Left renal pelvis (tissue), 4 donors: Measurements from ENCODE around the gene CEBPA. TPM values are rescaled to one million over a fixed set of nuclear protein-coding genes. Genes with fewer than 3 reads are reported as not detected.
"Not testable (repeated sequence)": the region's sequence is repeated elsewhere in the genome, so short reads cannot be mapped to it uniquely, and the experiment has no call there.

Experiments
- DNase-seq, 4 donors: peaks; one replicate each; pipeline ENCODE4 v3.0.0-alpha.2; 2013; ENCODE audit warnings: low read depth in 4 of 4, low spot score in 3 of 4
- polyA plus RNA-seq, 4 donors: library from polyadenylated mRNA; unstranded; fragments of 120-200 nt; gene quantifications; one replicate each; pipeline ENCODE4 v1.2.1, GENCODE V29; 2013; ENCODE audit not compliant: insufficient read length in 4 of 4

Gene CEBPA
- polyA plus RNA-seq, 4 donors = 2.2 to 6.8 (median 4.5) TPM

GRCh38 chr19:33302974-33303790 lies 848 bp upstream of the CEBPA start:
- DNase-seq = no peak

- no peak for DNase-seq
These were observed 497 bp downstream of the CEBPA start for GRCh38 chr19:33301900-33302174.

- no peak for DNase-seq
These were observed 1.0 kb downstream of the CEBPA start for GRCh38 chr19:33301144-33301899.

GRCh38 chr19:33300894-33301143 lies 1.5 kb downstream of the CEBPA start:
- no peak for DNase-seq

- DNase-seq = no peak
These were observed 2.1 kb downstream of the CEBPA start for GRCh38 chr19:33300009-33300893.

- DNase-seq = no peak
These were observed 3.2 kb downstream of the CEBPA start for GRCh38 chr19:33299051-33299688.

- no peak for DNase-seq
These were observed 4.0 kb downstream of the CEBPA start for GRCh38 chr19:33298146-33298911.

- DNase-seq = no peak
These were observed 4.8 kb downstream of the CEBPA start for GRCh38 chr19:33297401-33298145.

GRCh38 chr19:33296488-33296971 lies 5.8 kb downstream of the CEBPA start:
- DNase-seq = no peak

- DNase-seq = no peak
These were observed 6.5 kb downstream of the CEBPA start for GRCh38 chr19:33295621-33296487.

GRCh38 chr19:33295046-33295445 lies 7.3 kb downstream of the CEBPA start:
- not testable (repeated sequence) for DNase-seq

- no peak for DNase-seq
These were observed 8.1 kb downstream of the CEBPA start for GRCh38 chr19:33294058-33294798.

- no peak for DNase-seq
These were observed 8.9 kb downstream of the CEBPA start for GRCh38 chr19:33293255-33294057.

- DNase-seq = no peak
These were observed 9.6 kb downstream of the CEBPA start for GRCh38 chr19:33292595-33293254.

- DNase-seq = no peak
These were observed 10.5 kb downstream of the CEBPA start for GRCh38 chr19:33291623-33292534.
